HEK293T (cell line): ENCODE results near the gene PAPPA2.

ENCODE experiments used
- ARNT ChIP-seq: fragments of 450-650 bp; IDR thresholded peaks from 2 replicates; pipeline ENCODE4 v1.6.1; 2017; ENCODE audit warnings: mild to moderate bottlenecking
- BHLHE40 ChIP-seq: fragments of 450-650 bp; IDR thresholded peaks from 2 replicates; pipeline ENCODE4 v1.6.1; 2016; ENCODE audit warnings: mild to moderate bottlenecking, moderate library complexity, borderline replicate concordance
- ELF4 ChIP-seq: fragments of 450-650 bp; IDR thresholded peaks from 2 replicates; pipeline ENCODE4 v1.6.1; 2017; ENCODE audit warnings: antibody characterized with exemption
- FOXM1 ChIP-seq: fragments of 450-650 bp; IDR thresholded peaks from 2 replicates; pipeline ENCODE4 v1.6.1; 2017; ENCODE audit warnings: mild to moderate bottlenecking, borderline replicate concordance
- NFRKB ChIP-seq: fragments of 450-650 bp; IDR thresholded peaks from 2 replicates; pipeline ENCODE4 v1.6.1; 2016; ENCODE audit warnings: mild to moderate bottlenecking, moderate library complexity
- SP1 ChIP-seq: fragments of 450-650 bp; IDR thresholded peaks from 2 replicates; pipeline ENCODE4 v1.6.1; 2017
- TARDBP ChIP-seq: fragments of 450-650 bp; IDR thresholded peaks from 2 replicates; pipeline ENCODE4 v1.6.1; 2016
- TF ChIP-seq, protein P1 (sequence below): fragments of 450-650 bp; IDR thresholded peaks from 2 replicates; pipeline ENCODE4 v1.6.1; 2016

DNA sequence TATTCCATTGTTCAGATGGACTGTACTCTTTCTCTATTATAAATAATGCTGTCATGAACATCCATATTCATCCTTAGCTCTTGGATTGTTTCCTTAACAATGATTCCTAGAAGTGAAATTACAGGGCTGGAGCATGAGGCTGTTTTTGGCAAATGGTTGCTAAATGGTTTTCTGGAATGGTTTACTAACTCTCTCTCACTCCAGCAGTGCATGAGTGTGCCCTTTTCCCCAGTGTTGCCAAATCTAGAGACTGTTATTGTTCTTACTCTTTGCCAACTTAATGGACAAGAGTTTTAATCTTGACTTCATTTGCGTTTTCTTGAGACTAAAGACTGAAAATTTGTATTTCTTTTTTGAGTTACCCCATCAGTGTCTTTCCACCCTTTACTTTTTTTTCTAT, 113.0 kb downstream of the PAPPA2 start:
- no peak for TF ChIP-seq FOXM1
- TF ChIP-seq NFRKB: no peak
- TF ChIP-seq TARDBP: no peak
- TF ChIP-seq ELF4: no peak
- TF ChIP-seq BHLHE40: no peak
- no peak for TF ChIP-seq ARNT
- TF ChIP-seq, protein P1, sequence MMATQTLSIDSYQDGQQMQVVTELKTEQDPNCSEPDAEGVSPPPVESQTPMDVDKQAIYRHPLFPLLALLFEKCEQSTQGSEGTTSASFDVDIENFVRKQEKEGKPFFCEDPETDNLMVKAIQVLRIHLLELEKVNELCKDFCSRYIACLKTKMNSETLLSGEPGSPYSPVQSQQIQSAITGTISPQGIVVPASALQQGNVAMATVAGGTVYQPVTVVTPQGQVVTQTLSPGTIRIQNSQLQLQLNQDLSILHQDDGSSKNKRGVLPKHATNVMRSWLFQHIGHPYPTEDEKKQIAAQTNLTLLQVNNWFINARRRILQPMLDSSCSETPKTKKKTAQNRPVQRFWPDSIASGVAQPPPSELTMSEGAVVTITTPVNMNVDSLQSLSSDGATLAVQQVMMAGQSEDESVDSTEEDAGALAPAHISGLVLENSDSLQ: no peak
- no peak for TF ChIP-seq SP1
